GM12878 (cell line): Measurements from ENCODE around the gene EGFR. TPM values are rescaled to one million over a fixed set of nuclear protein-coding genes. Genes with fewer than 3 reads are reported as not detected.

Experiments used
- ATAC-seq: fragments of 200-7000 bp; cut with Tn5 transposase; 3 replicates; pipeline ENCODE4 v1.9.1; 2020; ENCODE audit warnings: mild to moderate bottlenecking, moderate library complexity
- BruUV-seq: library from RNA; stranded (reverse); fragments of 400-500 nt; replicated peaks from 2 replicates; lab custom pipeline; 2021; lab: Mats Ljungman, UMichigan
- CTCF ChIA-PET: fragments of 300-600 bp; sonication (Branson Sonifier 250); formaldehyde crosslinking; extraction: SDS; loops from one replicate; lab custom pipeline; 2021; ENCODE audit warnings: inconsistent platforms; lab: Yijun Ruan, JAX
- POLR2A ChIA-PET: fragments of 350-600 bp; formaldehyde crosslinking; extraction: SDS; loops from one replicate; lab custom pipeline; 2021; ENCODE audit warnings: inconsistent platforms; lab: Charles Lee
- RAD21 ChIA-PET: fragments of 300-600 bp; sonication (Branson Sonifier 250); formaldehyde crosslinking; loops from one replicate; lab custom pipeline; 2023; ENCODE audit warnings: antibody characterized with exemption; ENCODE audit not compliant: unreplicated experiment; lab: Charles Lee
- SMC1A ChIA-PET: fragments of 300-600 bp; sonication (Branson Sonifier 250); formaldehyde crosslinking; loops from one replicate; lab custom pipeline; 2023; ENCODE audit not compliant: unreplicated experiment, uncharacterized antibody; lab: Charles Lee
- DNase-seq: peaks from one replicate; pipeline ENCODE4 v3.0.0-alpha.2; 2011; ENCODE audit warnings: low read depth, low spot score
- FAIRE-seq: peaks from 3 replicates; lab custom pipeline; 2011; peaks lifted over from hg19 to GRCh38; lab: Jason Lieb, UNC
- H2AFZ ChIP-seq: 2 replicates; pipeline ENCODE4 v1.6.0; 2011; ENCODE audit warnings: low read depth, low read length, control low read depth; ENCODE audit not compliant: control insufficient read depth
- H3K27ac ChIP-seq: 2 replicates; pipeline ENCODE4 v1.5.1; 2011; ENCODE audit warnings: control low read depth; ENCODE audit not compliant: control insufficient read depth, insufficient read depth
- H3K27me3 ChIP-seq, 2 experiments: replicated peaks in 1 of 2; 2 replicates each; pipeline versions ENCODE4 v1.6.0 to v1.6.1; 2011; ENCODE audit warnings: low read length in 1 of 2; ENCODE audit not compliant: control insufficient read depth in 2 of 2, insufficient read depth in 2 of 2
- H3K36me3 ChIP-seq, 2 experiments: 2 replicates each; pipeline ENCODE4 v1.5.1; 2011; ENCODE audit warnings: low read length in 1 of 2; ENCODE audit not compliant: control insufficient read depth in 2 of 2, insufficient read depth in 2 of 2
- H3K4me1 ChIP-seq: 2 replicates; pipeline ENCODE4 v1.6.1; 2011; ENCODE audit warnings: mild to moderate bottlenecking, low read length, moderate library complexity, mixed read lengths; ENCODE audit not compliant: control insufficient read depth, insufficient read depth
- H3K4me2 ChIP-seq: 2 replicates; pipeline ENCODE4 v1.6.0; 2011; ENCODE audit warnings: control low read depth; ENCODE audit not compliant: control insufficient read depth, insufficient read depth
- H3K4me3 ChIP-seq: fragments of 200-600 bp; sonication (generic); 2 replicates; pipeline ENCODE4 v1.5.1; 2016
- H3K79me2 ChIP-seq: 2 replicates; pipeline ENCODE4 v1.6.0; 2011; ENCODE audit warnings: low read length; ENCODE audit not compliant: control insufficient read depth, insufficient read depth
- H3K9ac ChIP-seq: 2 replicates; pipeline ENCODE4 v1.8.0; 2011; ENCODE audit warnings: low read length, control low read depth, mixed read lengths; ENCODE audit not compliant: control insufficient read depth, insufficient read depth
- H3K9me3 ChIP-seq: replicated peaks from 3 replicates; pipeline ENCODE4 v1.5.1; 2011; ENCODE audit warnings: mild to moderate bottlenecking, low read length; ENCODE audit not compliant: control insufficient read depth, insufficient read depth
- H4K20me1 ChIP-seq: 2 replicates; pipeline ENCODE4 v1.6.0; 2011; ENCODE audit not compliant: control insufficient read depth, insufficient read depth
- GABPA ChIP-seq: IDR thresholded peaks from 2 replicates; pipeline ENCODE4 v1.6.1; 2014; ENCODE audit warnings: antibody characterized with exemption, low read depth, mild to moderate bottlenecking, inconsistent platforms
- HDAC2 ChIP-seq: fragments of 200-600 bp; sonication (generic); IDR thresholded peaks from 2 replicates; pipeline ENCODE4 v1.6.1; 2017
- HDAC6 ChIP-seq: fragments of 200-600 bp; sonication (generic); IDR thresholded peaks from one replicate; pipeline ENCODE4 v1.8.0; 2017; ENCODE audit warnings: antibody characterized with exemption; ENCODE audit not compliant: unreplicated experiment
- IKZF2 ChIP-seq, 2 experiments: fragments of 450-650 bp; IDR thresholded peaks; 2 replicates each; pipeline ENCODE4 v1.6.1; 2017; ENCODE audit warnings: mild to moderate bottlenecking in 2 of 2, moderate library complexity in 2 of 2
- JUND ChIP-seq: IDR thresholded peaks from 2 replicates; pipeline ENCODE4 v1.6.1; 2012; ENCODE audit warnings: low read depth, mild to moderate bottlenecking, low read length, improper control_type of control experiment, moderate library complexity
- MTA3 ChIP-seq: IDR thresholded peaks from 2 replicates; pipeline ENCODE4 v1.6.1; 2012; ENCODE audit warnings: low read length, inconsistent platforms, borderline replicate concordance
- POLR2AphosphoS2 ChIP-seq: IDR thresholded peaks from 2 replicates; pipeline ENCODE4 v1.6.1; 2011; ENCODE audit warnings: low read depth, mild to moderate bottlenecking, low read length, improper control_type of control experiment, moderate library complexity
- POU2F2 ChIP-seq: IDR thresholded peaks from 3 replicates; pipeline ENCODE4 v1.6.1; 2011; ENCODE audit warnings: low read depth, mild to moderate bottlenecking, low read length, borderline replicate concordance
- RAD51 ChIP-seq: fragments of 450-650 bp; IDR thresholded peaks from 2 replicates; pipeline ENCODE4 v1.6.1; 2016; ENCODE audit warnings: moderate library complexity, mild to moderate bottlenecking, inconsistent platforms
- RUNX3 ChIP-seq: IDR thresholded peaks from 2 replicates; pipeline ENCODE4 v1.6.1; 2012; ENCODE audit warnings: low read length, inconsistent platforms
- SIN3A ChIP-seq: IDR thresholded peaks from 2 replicates; pipeline ENCODE4 v1.6.1; 2012; ENCODE audit warnings: low read depth, low read length, improper control_type of control experiment
- SPI1 ChIP-seq: IDR thresholded peaks from 2 replicates; pipeline ENCODE4 v1.6.1; 2011; ENCODE audit warnings: low read depth, mild to moderate bottlenecking, low read length, moderate library complexity, borderline replicate concordance; ENCODE audit not compliant: insufficient read depth
- SUZ12 ChIP-seq: fragments of 200-600 bp; sonication (generic); IDR thresholded peaks from one replicate; pipeline ENCODE4 v1.6.1; 2018; ENCODE audit warnings: antibody characterized with exemption, mild to moderate bottlenecking; ENCODE audit not compliant: unreplicated experiment
- TCF3 ChIP-seq: IDR thresholded peaks from 2 replicates; pipeline ENCODE4 v1.6.1; 2012; ENCODE audit warnings: low read depth, mild to moderate bottlenecking, low read length, borderline replicate concordance; ENCODE audit not compliant: insufficient read depth
- WRNIP1 ChIP-seq: IDR thresholded peaks from 2 replicates; pipeline ENCODE4 v1.6.1; 2011; ENCODE audit warnings: low read depth, low read length, improper control_type of control experiment, borderline replicate concordance
- WGBS: methylation state at CpG from one replicate; pipeline ENCODE4 v1.1.6; 2016; ENCODE audit warnings: low lambda C conversion rate; ENCODE audit not compliant: insufficient replicate concordance, insufficient coverage; ENCODE audit errors: missing lambda C conversion rate; 5-methylcytosine and 5-hydroxymethylcytosine counted together
- in situ Hi-C: fragments of 300-500 bp; cut with MboI; formaldehyde crosslinking; loops from 9 replicates; pipeline ENCODE4 v1.14.3; 2018; ENCODE audit warnings: mixed read lengths
- intact Hi-C: fragments of 100-400 bp; cut with micrococcal nuclease; formaldehyde crosslinking; loops from one replicate; pipeline ENCODE4 v1.14.2; 2022; ENCODE audit not compliant: unreplicated experiment
- polyA plus RNA-seq, 11 experiments: library from polyadenylated mRNA; depleted of rRNA in 4 of 11; unstranded in 6 of 11; stranded (reverse) in 5 of 11; fragments of >200 nt; fragmentation: Nextera tagmentation in 4 of 11; fragmentation: Illumina TruSeq in 1 of 11; extraction: Ambion mirVana in 4 of 11; extraction: Trizol in 1 of 11; gene quantifications; 1 replicate in 1 of 11; 2 replicates in 10 of 11; pipeline versions ENCODE4 v1.2.1 to v1.2.3, GENCODE V29; 2011 to 2016; ENCODE audit warnings: inconsistent platforms in 2 of 11, missing spikeins in 2 of 11, low read depth in 1 of 11
- total RNA-seq, 4 experiments: library from RNA; depleted of rRNA in 3 of 4; stranded (reverse); fragments of >200 nt in 3 of 4; fragmentation: Illumina TruSeq in 1 of 4; extraction: Trizol in 1 of 4; gene quantifications; 2 replicates each; pipeline versions ENCODE4 v1.2.1 to v1.2.3, GENCODE V29; 2013 to 2021
- TF ChIP-seq, protein P1 (sequence below): fragments of 450-650 bp; IDR thresholded peaks from 2 replicates; pipeline ENCODE4 v1.6.1; 2017; ENCODE audit warnings: mild to moderate bottlenecking, moderate library complexity
- TF ChIP-seq, protein P2 (sequence below): fragments of 450-650 bp; IDR thresholded peaks from 2 replicates; pipeline ENCODE4 v1.6.1; 2017; ENCODE audit warnings: borderline replicate concordance
- TF ChIP-seq, protein P3 (sequence below): IDR thresholded peaks from 2 replicates; pipeline ENCODE4 v1.6.1; 2012; ENCODE audit warnings: low read depth, low read length, improper control_type of control experiment
- TF ChIP-seq, protein P4 (sequence below): fragments of 450-650 bp; IDR thresholded peaks from 2 replicates; pipeline ENCODE4 v1.6.1; 2017; ENCODE audit warnings: mild to moderate bottlenecking

EGFR gene
- total and polyA plus RNA-seq, 10 of the 15 experiments (the other 5 are each of a cell fraction or from before 2014, with no cell fraction given) = 0.01 to 0.31 TPM; not detected in 8

DNA sequence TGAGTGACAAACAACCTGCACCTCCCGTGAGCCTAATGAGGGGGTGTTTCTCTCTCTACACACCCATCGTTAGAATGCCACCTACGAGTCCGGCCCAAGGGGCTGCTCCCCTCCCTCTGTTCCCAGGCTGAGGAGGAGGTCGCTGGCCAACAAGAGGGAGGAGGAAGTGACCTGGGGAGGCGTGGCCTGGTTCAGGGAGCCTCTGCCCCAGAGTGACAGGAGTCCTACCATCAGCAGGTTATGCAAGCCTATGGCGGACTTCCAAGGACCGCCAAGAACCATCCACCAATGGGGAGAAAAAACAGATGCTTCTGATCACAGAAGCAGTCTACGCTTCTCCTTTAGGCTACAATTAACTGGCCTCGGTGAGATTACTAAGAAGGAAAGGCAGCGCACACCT, 12.3 kb upstream of the EGFR start:
- H3K9ac ChIP-seq = no peak overlapping the region
- TF ChIP-seq HDAC2 (no peak), POLR2AphosphoS2 (no peak), WRNIP1 (no peak), GABPA (no peak), RUNX3 (no peak), JUND (no peak), SIN3A (no peak), TCF3 (no peak), HDAC6 (no peak), RAD51 (no peak), SPI1 (no peak), MTA3 (no peak), POU2F2 (no peak), SUZ12 (no peak), IKZF2 (IDR thresholded peaks at IDR 0.05) (no peak)
- TF ChIP-seq, protein P1, sequence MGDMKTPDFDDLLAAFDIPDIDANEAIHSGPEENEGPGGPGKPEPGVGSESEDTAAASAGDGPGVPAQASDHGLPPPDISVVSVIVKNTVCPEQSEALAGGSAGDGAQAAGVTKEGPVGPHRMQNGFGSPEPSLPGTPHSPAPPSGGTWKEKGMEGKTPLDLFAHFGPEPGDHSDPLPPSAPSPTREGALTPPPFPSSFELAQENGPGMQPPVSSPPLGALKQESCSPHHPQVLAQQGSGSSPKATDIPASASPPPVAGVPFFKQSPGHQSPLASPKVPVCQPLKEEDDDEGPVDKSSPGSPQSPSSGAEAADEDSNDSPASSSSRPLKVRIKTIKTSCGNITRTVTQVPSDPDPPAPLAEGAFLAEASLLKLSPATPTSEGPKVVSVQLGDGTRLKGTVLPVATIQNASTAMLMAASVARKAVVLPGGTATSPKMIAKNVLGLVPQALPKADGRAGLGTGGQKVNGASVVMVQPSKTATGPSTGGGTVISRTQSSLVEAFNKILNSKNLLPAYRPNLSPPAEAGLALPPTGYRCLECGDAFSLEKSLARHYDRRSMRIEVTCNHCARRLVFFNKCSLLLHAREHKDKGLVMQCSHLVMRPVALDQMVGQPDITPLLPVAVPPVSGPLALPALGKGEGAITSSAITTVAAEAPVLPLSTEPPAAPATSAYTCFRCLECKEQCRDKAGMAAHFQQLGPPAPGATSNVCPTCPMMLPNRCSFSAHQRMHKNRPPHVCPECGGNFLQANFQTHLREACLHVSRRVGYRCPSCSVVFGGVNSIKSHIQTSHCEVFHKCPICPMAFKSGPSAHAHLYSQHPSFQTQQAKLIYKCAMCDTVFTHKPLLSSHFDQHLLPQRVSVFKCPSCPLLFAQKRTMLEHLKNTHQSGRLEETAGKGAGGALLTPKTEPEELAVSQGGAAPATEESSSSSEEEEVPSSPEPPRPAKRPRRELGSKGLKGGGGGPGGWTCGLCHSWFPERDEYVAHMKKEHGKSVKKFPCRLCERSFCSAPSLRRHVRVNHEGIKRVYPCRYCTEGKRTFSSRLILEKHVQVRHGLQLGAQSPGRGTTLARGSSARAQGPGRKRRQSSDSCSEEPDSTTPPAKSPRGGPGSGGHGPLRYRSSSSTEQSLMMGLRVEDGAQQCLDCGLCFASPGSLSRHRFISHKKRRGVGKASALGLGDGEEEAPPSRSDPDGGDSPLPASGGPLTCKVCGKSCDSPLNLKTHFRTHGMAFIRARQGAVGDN = no peak
- TF ChIP-seq, protein P2, sequence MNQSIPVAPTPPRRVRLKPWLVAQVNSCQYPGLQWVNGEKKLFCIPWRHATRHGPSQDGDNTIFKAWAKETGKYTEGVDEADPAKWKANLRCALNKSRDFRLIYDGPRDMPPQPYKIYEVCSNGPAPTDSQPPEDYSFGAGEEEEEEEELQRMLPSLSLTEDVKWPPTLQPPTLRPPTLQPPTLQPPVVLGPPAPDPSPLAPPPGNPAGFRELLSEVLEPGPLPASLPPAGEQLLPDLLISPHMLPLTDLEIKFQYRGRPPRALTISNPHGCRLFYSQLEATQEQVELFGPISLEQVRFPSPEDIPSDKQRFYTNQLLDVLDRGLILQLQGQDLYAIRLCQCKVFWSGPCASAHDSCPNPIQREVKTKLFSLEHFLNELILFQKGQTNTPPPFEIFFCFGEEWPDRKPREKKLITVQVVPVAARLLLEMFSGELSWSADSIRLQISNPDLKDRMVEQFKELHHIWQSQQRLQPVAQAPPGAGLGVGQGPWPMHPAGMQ = no peak
- TF ChIP-seq, protein P3, sequence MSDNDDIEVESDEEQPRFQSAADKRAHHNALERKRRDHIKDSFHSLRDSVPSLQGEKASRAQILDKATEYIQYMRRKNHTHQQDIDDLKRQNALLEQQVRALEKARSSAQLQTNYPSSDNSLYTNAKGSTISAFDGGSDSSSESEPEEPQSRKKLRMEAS = no peak
- TF ChIP-seq, protein P4, sequence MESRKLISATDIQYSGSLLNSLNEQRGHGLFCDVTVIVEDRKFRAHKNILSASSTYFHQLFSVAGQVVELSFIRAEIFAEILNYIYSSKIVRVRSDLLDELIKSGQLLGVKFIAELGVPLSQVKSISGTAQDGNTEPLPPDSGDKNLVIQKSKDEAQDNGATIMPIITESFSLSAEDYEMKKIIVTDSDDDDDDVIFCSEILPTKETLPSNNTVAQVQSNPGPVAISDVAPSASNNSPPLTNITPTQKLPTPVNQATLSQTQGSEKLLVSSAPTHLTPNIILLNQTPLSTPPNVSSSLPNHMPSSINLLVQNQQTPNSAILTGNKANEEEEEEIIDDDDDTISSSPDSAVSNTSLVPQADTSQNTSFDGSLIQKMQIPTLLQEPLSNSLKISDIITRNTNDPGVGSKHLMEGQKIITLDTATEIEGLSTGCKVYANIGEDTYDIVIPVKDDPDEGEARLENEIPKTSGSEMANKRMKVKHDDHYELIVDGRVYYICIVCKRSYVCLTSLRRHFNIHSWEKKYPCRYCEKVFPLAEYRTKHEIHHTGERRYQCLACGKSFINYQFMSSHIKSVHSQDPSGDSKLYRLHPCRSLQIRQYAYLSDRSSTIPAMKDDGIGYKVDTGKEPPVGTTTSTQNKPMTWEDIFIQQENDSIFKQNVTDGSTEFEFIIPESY = no peak
- TF ChIP-seq, all 136 proteins: peak for 0
- Histone ChIP-seq H3K9me3 (no peaks in the 10 kb centered on the region), H3K36me3 (no peaks in the 10 kb centered on the region), H3K4me3 (no peak overlapping the region), H3K79me2 (no peaks in the 10 kb centered on the region), H4K20me1 (no peaks in the 10 kb centered on the region), H3K4me1 (no peaks in the 10 kb centered on the region), H3K4me2 (no peak overlapping the region), H2AFZ (no peak overlapping the region), H3K27me3 (peaks cover 0 to 4% of the 10 kb centered on the region in 2 experiments; a peak in 2 of 4 replicates), H3K27ac (no peak overlapping the region)
- CTCF ChIA-PET = no interaction called here
- no peak for FAIRE-seq
- in situ Hi-C loops (no loop called here), intact Hi-C loops (no loop called here)
- RAD21 ChIA-PET = no interaction called here
- no peak for ATAC-seq
- DNase-seq = no peak
- WGBS = 40% methylated on average over 11 of the region's 11 CpGs
- POLR2A ChIA-PET = no interaction called here
- no TSS peak for BruUV-seq
- SMC1A ChIA-PET = no interaction called here
